Hematopoietic multipotent progenitor cell treated with erythropoietin and hydrocortisone succinate and interleukin-3 and kit ligand, for 15 days (in vitro differentiated cells): ENCODE data around the gene QRICH2.
"Not testable (repeated sequence)": the region's sequence is repeated elsewhere in the genome, so short reads cannot be mapped to it uniquely, and the experiment has no call there.

Experiments used
- DNase-seq: peaks from one replicate; pipeline ENCODE4 v3.0.0-alpha.2; 2015; ENCODE audit warnings: low spot score

Gene QRICH2

DNA sequence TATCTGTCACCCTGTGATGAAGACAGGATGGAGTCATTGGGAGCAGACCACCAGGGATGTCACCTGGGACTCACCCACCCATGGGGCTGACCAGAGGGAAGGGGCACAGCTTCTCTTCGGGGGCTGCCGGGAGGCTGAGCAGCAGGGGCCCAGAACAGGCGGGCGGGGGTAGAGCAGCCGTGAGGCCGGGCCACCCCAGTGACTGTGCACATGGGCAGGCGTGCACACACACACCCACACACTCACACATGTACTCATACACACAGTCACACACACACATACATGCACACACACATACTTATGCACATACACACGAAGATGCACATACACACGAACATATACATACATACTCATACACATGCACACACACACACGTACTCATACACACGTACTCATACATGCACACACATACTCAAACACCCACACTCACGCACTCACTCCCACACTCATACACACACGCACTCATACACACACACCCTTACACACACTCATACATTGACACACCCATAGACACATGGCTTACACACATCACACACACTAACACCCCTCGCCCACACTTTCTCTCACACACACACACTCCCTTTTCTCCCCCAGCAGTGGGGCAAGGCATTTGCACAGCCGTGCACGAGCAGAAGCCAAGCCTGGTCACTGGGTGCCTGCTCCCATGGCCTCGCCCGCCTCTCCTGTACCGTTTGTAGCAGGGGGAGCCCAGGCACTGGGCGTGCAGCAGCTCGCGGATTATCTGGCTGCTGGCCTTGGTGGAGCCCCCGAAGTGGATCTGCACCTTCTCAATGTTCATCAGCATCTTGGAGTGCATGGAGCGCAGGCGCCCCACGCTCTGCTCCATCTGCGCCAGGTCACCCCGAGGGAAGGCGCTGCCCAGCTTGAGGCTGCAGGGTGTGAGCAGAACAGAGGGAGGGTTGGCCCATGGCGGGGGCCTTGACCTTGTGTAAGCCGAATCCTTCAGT, 30.5 kb downstream of the QRICH2 start:
- no peak for DNase-seq

DNA sequence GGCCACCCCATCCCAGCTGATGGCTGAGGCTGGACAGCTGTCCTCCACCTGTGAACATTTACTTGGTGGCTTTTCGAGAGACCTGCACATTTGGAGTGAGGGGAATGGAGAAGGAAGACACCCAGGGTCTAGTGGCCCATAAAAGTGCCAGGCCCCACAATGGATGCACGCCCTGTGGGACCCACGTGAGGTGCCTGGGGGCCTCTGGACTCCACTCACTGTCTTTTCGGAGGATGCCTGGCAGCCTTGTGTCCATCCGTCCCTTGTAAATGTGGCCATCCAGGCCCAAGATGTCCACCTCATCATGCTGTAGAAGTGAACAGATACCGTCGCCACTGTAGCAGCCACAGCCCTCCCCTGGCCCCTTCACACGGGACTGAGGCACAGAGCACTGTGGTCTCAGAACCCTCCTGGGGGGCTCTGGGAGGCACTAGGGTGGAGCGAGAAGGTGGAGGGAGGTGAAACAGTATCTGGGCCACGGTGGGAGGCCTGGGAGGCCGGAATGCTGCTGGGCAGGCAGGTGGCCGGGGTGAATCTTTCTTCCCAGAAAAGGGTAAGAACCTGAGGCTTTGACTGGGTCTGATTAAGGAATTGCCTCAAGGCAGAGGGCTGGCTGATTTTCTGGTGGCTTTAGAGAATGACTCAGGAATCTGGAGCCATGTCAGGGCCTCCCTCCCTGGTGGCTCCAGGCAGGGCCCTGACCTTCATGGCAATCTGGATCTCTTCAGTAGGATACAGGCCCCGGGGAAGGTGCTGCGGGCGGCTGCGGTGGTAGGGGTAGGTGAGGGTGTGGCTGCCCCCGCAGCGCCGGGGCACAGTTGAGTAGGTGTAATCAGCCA, 31.4 kb downstream of the QRICH2 start:
- DNase-seq: no peak

DNA sequence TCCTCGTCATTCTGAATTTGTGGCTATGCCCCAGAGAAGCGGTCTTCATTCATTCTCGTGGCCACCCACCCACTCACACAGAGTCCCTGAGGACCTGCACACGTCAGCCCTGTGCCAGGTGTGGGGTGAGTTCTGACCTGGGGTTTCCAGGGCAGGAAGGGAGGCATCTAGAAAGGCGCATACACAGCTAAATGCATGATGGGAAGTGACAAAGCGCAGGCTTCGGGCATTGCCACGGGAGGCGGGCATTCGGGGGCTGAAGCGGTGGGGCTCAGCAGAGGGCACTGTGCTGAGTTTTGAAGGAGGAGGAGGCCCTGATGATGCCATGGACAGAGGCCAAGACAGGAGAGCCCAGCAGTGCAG, 32.0 kb downstream of the QRICH2 start:
- DNase-seq: no peak

DNA sequence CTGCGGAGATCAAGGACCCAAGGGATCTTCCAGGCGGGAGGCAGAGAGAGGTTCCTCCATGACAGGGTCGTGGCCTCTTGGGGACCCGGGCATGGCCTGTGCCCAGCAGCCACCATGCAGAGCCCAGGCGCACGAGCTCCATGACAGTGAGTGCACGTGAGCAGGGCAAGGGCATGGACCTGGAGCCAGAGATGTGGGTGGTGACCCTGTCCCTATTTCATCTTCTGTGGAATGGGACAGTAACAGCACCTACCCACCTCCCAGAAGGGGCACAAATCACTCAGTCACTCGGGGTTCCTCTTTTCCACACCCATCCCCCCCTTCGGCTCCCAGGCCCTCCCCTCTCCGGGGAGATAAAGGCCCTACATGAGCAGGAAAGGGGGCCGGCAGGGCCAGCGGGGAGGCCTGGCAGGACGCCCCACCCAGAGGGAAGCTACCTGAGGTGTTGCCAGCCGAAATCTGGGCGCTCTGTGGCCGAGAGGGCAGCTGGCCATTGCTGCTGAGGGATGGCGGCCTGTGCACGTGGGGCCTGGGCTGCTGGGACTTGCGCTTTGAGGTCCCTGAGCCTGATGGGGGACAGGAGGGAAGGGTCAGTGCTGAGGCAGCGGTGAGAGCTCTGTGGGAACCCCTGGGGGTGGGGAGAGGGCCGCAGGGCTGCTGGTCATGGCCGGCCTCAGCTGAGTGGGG, 32.6 kb downstream of the QRICH2 start:
- no peak for DNase-seq

DNA sequence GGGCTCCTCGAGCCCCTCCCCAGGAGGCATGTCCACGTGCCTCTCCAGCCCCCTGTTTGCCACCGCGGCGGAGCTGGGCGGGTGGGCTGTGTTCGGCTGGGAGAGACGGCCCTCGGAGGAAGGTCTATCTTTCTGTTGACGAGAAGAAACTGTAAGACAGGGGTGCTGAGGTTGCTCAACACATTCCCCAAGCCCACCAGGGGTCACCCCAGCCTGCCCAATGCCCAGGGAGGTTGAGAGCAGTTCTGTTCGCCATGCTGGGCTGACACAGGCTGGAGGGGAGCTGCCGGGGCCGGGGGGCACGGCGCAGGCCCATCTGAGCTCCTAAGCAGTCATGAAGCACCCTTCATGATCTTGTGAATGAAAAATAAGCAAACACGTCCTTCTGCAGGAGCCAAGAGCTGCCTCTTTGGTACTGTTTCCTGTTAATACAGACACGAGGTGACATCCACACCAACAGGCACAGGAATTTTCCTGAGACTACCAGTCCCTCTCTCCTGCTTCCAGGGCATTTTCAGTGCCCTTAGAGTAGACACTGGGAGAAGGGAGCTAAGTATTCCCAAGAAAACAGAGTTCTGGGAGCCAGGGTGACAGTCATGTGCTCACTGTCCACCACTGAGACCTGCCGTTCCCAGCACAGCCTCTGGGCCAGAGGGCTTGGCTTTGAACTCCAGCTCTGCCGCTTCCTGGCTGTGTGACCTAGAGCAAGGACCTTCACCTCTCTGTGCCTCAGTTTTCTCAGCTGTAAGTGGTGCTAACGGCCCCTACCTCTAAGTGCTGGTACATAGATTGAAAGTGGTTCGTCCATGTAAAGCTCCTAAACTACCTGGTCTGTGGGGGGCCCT, 33.7 kb downstream of the QRICH2 start:
- no peak for DNase-seq

DNA sequence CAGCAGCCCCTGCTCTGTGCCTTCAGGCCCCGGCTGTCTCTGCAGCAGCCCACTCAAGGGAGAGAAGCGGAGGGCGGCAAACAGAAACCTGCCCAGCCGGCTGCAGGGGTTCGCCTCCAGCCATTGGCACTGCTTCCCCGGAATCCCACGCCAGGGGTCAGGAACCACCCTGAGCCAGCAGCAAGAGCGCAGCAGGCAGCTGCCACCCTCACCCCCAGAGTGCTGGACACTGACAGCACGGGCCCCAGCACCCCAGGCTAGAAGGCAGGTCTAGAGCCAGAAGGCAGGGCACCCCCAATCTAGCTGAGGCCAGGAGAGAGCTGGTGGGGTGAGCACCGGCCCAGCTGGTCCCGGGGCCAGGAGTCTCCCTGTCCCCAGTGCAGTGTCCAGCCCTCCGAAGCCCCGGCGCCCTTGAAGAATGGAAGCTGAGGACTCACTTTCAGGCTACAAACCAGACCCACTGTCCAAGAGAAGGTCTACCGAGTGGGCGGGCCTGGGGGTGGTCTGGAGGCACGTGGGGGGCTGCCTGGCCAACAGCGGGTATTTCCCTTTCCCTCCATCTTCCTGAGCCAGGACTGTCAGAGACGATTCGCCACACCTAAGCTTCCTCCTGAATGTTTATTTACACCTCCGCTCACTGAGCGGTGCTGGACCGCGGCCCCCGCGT, 34.5 kb downstream of the QRICH2 start:
- DNase-seq: no peak

DNA sequence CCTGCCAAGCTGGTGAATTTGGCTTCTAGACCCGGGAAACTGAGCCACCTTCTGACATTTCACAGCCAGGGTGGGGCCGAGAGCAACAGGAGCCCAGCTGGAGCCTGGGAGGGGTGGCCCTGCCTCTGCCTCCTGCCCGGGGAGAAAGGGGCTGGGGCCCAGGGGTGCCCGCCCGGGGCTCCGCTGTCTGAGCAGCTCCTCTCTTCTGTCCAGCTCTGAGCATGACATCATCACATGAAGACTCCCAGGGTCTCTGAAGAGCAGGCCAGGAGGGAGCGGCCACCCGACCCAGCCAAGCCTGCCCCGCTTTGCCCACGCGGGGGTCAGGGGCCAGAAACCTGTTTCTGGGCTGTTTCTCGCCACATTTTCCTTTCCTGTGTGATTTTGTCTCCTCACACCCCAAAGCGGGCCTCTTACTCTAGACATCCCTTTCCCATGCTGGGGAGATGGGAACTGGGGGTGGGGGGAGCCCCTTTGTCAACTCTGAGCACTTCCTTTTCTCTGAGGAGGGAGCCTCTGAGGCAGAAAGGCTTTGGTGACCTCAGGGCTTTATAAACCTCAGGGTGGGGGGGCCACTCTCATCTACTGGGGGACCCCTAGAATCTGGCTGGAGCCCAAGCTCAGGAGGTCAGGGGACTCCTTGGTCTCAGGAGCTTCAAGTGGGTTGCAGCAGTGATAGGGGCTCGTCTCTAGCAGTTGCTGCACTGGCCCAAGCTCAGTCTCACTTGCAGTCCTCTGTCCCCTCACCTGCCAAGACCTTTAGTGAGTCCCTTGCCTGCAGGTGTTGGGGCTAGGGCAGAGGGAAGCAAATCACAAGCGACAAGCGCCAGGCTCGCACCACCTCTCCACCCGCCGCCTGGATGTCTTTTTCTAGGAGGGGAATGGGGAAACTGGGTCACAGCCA, 35.3 kb downstream of the QRICH2 start:
- DNase-seq: no peak

DNA sequence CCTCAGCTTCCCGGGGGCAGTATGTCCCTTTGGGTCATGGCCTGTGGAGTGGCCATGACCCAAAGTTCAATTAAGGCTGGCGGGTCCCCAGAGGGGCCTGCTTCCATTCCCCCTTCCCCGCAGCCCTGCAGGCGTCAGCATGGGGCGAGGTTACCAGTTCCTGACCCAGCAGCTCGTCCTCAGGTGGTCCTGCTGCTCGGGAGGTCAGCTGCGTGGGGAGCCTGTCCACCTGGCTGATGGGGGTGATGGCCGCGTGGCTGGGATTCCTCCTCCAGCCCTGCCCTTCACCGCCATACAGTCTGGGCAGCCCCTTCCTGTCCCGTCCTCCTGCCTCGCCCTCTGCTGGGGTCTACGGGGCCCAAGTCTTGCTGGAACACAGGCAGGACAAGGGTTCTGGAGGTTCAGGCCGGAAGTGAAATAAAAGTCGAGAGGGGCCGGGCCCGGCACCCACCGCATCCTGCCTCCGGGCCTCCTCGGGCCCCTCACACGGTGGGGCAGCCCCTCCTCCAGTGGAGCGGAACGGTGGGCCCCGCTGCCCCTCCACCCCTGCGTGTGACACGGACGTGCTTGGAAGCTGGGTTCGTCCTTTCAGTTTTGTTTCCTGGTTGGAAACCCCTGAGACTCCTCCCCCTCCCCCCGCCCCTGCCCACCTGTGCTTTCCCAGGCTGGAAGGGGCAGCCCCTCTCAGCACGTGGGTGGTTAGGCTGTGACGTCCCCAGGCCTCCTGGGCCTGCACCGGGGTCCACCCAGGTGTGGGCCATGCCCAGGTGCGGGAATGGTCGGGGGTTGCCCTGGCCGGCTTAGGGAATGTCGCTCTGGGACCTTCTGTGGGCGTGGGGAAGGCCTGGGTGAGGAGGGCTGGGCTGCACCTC, 36.2 kb downstream of the QRICH2 start:
- no peak for DNase-seq

DNA sequence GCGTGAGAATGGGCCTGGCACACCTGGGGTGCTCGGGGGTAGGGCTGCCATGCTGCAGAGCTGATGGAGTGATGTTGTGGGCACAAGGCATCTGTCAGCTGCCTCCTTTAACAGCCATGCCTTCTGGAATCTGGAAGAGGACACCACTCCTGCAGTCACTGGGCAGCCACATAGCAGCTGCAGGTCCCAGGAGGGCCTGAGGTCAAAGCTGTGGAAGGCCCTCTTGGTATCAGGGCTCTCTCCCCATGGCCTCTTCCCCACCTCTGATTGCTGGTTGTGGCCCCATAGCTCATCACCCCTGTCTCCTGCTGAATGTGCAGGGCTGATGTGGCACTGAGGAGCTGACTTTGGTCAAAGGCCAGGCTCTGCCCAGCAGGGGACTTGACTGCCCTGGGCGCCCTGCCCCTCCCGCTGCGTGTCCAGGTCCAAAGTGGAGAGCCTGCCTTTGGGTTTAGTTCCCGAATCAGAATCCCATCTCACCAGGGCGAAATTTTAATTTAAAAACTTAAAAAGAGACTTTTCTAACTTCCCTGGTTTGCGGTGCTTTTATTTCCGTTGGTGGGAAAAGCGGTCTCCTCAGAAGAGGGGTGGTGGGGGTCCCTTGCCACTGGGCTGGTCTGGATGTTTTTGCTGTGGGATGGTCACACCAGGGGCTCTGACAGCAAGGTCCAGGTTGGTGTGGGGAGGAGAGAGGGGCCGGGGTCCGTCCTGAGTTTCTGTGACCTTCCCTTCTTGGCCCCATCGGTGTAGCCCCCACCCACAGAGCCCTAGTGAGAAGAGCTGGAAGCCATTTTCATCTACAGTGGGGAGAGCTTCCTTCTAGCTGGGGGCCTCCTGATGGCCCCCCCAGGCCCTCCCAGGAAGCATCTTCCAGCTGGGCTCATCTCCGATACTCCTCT, 37.1 kb downstream of the QRICH2 start:
- DNase-seq: no peak

DNA sequence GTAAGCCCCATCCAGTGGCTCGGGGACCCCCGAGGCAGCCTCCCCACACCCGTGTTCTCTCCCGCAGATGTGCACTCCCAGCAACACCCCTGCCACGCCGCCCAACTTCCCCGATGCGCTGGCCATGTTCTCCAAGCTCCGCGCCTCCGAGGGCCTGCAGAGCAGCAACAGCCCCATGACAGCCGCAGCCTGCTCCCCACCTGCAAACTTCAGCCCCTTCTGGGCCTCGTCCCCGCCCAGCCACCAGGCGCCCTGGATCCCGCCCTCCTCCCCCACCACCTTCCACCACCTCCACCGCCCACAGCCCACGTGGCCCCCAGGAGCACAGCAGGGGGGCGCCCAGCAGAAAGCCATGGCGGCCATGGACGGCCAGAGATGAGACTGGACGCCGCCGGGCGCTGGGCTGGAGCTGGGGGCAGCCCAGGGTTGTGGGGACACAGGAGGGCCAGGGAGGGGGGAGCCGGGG, 37.9 kb downstream of the QRICH2 start:
- DNase-seq: no peak

DNA sequence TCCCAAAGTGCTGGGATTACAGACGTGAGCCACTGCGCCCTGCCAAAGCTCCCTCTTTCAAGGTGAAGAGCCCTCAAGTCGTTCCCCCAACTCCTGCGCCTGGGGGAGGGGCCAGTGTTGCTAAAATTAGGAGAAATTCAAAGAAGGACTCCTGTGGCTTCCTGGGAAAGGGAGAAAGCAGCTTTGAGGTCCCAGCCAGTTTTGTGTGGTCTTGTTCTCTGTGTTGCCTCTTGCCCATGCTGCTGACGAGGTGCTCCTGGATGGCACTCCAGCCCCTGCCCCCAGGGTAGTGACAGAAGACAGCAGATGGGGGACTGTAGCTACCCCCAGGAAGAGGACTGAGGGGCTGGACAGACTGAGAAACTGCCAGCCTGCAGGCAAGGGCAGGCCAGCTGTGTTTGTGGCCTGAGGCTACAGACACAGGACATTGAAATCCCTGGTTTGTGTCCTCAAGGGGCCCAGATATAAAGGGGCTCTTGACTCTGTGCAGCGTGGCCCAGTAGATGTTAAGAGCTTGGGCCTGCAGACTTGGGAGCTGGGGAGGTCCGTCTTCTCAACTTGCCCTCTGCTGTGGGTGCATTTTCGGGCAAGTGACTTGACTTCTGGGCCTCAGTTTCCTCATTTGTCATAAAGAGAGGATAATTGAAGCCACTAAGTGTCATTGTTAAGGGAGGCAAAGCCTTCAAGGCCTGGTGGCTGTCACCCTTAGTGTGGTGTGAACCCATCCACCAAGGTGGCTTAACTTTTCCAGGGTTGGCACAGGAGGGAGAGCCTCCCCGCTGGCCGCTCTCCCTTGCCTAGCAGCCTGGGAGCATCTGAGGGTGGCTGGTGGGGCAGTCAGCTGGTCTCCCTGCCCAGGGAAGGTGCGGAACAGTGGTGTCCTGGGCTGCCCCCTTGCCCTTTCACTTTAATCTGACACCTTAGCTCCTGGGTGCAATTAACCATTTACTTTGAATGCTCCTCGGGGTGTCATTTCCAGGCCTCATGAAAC, 38.8 kb downstream of the QRICH2 start:
- DNase-seq: no peak

DNA sequence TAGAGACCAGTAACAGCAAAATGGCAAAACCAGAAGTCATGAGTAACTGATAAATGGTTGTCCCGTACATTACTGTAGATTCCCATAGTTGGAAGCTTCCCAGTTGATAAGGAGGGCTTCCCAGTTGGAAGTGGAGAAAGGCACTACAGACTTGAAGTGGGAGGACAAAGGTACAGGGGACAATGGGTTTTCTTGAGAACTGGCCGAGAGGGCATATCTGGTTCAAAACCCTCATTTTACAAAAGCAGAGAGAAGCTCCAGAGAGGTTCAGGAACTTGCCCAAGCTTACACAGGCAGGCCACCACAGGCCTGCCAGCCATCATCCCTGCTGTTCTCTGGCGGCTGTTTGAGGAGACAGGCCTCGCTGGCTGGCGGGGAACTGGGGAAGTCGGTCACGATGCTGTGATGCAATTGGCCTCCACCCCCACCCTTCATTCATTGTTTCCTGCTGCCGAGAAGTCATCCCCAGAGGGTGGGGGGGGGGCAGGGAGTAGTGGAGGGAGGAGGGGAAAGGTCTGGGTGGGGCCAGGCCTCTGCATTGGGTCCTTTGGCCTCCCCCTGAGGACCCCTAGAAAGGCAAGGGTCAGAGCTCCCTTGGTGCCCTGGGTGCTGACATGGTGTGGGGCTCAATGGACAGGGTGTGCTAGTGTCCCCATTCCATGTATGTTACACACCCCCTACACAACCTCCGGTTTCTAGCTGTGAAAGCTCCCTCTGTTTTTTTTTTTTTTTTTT, 39.9 kb downstream of the QRICH2 start:
- DNase-seq: no peak

DNA sequence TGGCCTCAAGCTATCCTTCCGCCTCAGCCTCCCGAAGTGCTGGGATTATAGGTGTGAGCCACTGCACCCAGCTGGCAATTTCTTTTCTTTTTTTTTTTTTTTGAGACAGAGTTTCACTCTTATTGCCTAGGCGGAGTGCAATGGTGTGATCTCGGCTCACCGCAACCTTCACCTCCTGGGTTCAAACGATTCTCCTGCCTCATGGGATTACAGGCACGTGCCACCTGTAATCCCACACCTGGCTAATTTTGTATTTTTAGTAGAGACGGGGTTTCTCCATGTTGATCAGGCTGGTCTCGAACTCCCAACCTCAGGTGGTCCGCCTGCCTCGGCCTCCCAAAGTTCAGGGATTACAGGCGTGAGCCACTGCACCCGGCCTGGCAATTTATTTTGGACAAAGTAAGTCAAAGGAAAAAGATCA, 40.5 kb downstream of the QRICH2 start:
- DNase-seq: not testable (repeated sequence)

DNA sequence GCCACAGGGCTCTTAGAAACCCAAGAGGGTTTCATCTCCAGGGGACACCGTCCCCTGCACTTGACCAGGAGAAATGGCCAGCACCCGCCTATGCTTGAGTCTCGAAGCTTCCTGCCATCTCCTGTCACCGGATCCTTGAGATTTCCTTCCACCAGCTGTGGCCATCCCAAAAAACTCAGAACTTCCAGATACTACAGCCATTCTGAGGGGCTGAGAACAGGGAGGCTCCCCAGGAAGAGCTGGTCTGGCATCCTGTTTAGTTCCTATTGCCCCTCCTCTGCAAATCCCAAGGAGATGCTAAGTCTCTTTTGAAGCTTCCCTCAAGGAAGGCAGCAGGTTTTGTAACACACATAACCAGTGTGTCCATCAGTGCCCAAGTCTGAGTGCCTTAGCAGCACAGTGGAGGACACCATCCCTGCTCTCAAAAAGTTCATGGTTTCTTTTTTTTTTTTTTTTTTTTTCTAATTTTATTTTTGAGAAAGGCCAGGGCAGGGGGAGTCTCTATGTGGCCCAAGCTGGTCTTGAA, 41.0 kb downstream of the QRICH2 start:
- DNase-seq: no peak

DNA sequence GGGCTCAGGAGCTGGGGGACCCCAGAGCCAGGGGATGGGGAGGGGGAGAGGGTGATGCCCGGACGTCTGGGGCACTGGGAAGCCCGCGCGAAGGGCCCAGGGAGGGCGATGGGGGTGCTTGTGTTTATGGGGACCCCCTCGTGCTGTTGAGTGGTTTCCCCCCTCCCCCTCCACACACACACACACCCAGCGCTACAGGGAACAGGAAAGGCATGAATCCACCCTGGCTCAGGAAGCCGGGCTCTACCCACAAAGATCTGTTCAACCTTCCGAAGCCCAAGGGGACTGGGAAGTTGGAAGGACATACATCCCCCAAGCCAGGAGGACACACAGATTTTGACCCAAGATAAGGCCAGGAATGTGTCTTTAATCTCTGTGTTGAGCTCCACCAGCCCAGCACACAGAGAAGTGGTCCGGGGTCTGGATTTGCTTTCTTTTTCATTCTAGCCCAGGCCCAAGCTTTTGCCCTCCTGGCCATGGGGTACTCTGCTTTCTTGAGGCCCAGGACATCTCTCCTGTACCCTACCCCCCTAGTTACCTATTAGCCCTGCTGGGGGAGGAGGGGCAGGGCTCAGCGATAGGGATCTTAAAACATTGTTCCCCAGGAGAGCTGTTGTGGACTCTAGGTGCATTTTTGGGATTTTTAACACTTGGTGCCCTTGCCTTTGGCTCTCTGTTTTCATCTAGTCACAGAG, 41.7 kb downstream of the QRICH2 start:
- DNase-seq: no peak
